ENCODE results near the gene PIK3C2B.

Gene PIK3C2B

DNA sequence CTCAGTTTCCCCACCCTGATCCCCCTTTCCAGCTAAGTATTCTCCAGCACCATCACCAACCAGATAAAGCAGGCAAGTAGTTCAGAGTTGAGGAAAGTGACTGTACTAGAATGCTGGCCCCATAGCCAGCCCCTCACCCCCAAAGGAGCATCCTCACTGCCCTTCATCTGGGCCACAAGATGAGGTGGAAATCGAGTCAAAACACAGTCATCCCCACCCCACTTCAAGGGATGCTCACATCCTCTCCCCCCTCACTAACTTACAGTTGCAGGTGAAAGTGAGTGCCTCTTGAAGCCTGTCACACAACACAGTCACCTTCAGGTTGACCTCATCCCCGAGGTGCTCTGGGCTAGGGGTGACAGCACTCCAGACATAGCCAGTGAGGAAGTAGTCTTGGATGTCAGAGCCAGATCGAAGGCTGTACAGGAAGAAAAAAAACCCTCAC is 30.4 kb downstream of the PIK3C2B start:
- peak; percentile 50 for ATAC-seq
- H3K9me3 Mint-ChIP-seq, result no peaks in the 10 kb centered on the region
- H3K27me3 Mint-ChIP-seq, result no peaks in the 10 kb centered on the region
- H3K4me3 Mint-ChIP-seq, result peak overlapping the region; percentile 6
- peak overlapping the region; percentile 79 for H3K27ac Mint-ChIP-seq
- peaks cover 21% of the 10 kb centered on the region for H3K36me3 Mint-ChIP-seq (ENCODE audit: low read depth)
- peaks cover 75% of the 10 kb centered on the region for H3K4me1 Mint-ChIP-seq
- DNase-seq, result no peak

GRCh38 chr1:204463125-204464060 is 31.2 kb downstream of the PIK3C2B start:
- H3K4me1 Mint-ChIP-seq, result peaks cover 75% of the 10 kb centered on the region
- no peak overlapping the region for H3K27ac Mint-ChIP-seq
- peaks cover 20% of the 10 kb centered on the region for H3K36me3 Mint-ChIP-seq (ENCODE audit: low read depth)
- no peaks in the 10 kb centered on the region for H3K27me3 Mint-ChIP-seq
- DNase-seq (no peak), ATAC-seq (no peak)
- H3K9me3 Mint-ChIP-seq, result no peaks in the 10 kb centered on the region
- H3K4me3 Mint-ChIP-seq, result peak overlapping the region; percentile 6

GRCh38 chr1:204462229-204462561 is 32.4 kb downstream of the PIK3C2B start:
- H3K36me3 Mint-ChIP-seq (ENCODE audit: low read depth), result peaks cover 20% of the 10 kb centered on the region
- peaks cover 72% of the 10 kb centered on the region for H3K4me1 Mint-ChIP-seq
- peak overlapping the region; percentile 6 for H3K4me3 Mint-ChIP-seq
- H3K27ac Mint-ChIP-seq, result no peak overlapping the region
- no peak for ATAC-seq
- DNase-seq, result no peak
- H3K27me3 Mint-ChIP-seq, result no peaks in the 10 kb centered on the region
- H3K9me3 Mint-ChIP-seq, result no peaks in the 10 kb centered on the region

- no peak for ATAC-seq
- peak overlapping the region; percentile 83 for H3K27ac Mint-ChIP-seq
- H3K4me3 Mint-ChIP-seq, result peak overlapping the region; percentile 6
- no peaks in the 10 kb centered on the region for H3K27me3 Mint-ChIP-seq
- peaks cover 68% of the 10 kb centered on the region for H3K4me1 Mint-ChIP-seq
- peaks cover 20% of the 10 kb centered on the region for H3K36me3 Mint-ChIP-seq (ENCODE audit: low read depth)
- H3K9me3 Mint-ChIP-seq, result no peaks in the 10 kb centered on the region
- DNase-seq, result no peak
These were observed 33.0 kb downstream of the PIK3C2B start for GRCh38 chr1:204461331-204462228.

GRCh38 chr1:204460346-204460745 is 34.3 kb downstream of the PIK3C2B start:
- Mint-ChIP-seq H3K4me3 (no peak overlapping the region), H3K9me3 (no peaks in the 10 kb centered on the region), H3K27me3 (no peaks in the 10 kb centered on the region), H3K36me3 (ENCODE audit: low read depth) (peaks cover 21% of the 10 kb centered on the region), H3K4me1 (peaks cover 56% of the 10 kb centered on the region), H3K27ac (no peak overlapping the region)
- ATAC-seq (no peak), DNase-seq (no peak)

DNA sequence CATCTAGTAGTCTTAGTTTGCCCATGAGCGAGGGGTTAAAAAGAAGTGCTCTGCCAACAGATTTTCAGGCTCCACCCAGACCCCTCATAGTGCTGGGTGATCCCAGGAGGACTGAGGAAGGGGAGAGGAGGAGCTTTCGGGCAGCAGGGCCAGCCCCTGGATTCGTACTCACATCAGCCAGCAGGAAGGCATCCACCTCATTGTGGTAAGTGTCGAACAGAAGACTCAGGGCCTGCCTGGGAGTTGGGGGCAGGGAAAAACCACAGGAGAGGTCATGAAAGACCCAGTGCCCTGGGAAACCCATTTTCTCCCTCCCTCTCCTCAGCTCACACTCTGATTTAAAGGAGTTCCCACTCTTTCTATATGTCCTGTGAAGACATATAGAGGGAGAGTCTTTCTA is 34.9 kb downstream of the PIK3C2B start:
- ATAC-seq (no peak), DNase-seq (no peak)
- H3K4me3 Mint-ChIP-seq, result no peak overlapping the region
- H3K9me3 Mint-ChIP-seq, result no peaks in the 10 kb centered on the region
- H3K36me3 Mint-ChIP-seq (ENCODE audit: low read depth), result peaks cover 21% of the 10 kb centered on the region
- H3K27ac Mint-ChIP-seq, result no peak overlapping the region
- no peaks in the 10 kb centered on the region for H3K27me3 Mint-ChIP-seq
- H3K4me1 Mint-ChIP-seq, result peaks cover 49% of the 10 kb centered on the region

GRCh38 chr1:204457666-204458065 is 36.9 kb downstream of the PIK3C2B start:
- H3K36me3 Mint-ChIP-seq (ENCODE audit: low read depth), result peaks cover 28% of the 10 kb centered on the region
- ATAC-seq, result no peak
- H3K4me1 Mint-ChIP-seq, result peaks cover 41% of the 10 kb centered on the region
- H3K27me3 Mint-ChIP-seq, result no peaks in the 10 kb centered on the region
- no peaks in the 10 kb centered on the region for H3K9me3 Mint-ChIP-seq
- no peak overlapping the region for H3K4me3 Mint-ChIP-seq
- H3K27ac Mint-ChIP-seq, result no peak overlapping the region
- DNase-seq, result no peak

DNA sequence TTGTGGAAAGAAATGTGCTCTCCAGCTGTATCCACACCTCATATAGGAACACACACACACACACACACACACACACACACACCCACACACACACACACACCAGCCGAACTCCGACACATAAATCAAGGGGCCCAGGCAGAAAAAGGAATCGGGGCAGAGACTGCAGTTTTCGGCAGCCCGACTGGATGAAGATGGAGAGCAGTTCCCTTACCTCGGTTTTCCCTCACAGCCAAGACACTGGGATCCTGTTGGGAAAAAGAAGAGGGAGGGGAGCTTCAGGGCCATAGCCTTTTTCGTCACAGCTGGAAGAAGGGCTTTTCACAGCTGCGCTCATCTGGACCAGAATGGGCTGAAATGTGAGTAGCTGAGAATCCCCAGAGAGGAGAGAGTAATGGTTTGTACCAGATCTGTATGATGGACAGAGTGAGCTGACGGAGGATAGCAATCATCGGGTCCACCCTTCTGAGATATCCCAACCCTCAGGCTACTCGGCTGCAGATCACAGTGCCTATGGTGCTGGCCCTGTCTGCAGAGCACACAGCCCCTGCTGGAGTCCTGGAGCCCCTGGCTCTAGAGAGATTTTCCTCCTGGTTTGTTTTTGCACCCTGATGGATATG is 37.7 kb downstream of the PIK3C2B start:
- Mint-ChIP-seq H3K36me3 (ENCODE audit: low read depth) (peaks cover 29% of the 10 kb centered on the region), H3K27ac (no peak overlapping the region), H3K4me1 (peaks cover 36% of the 10 kb centered on the region), H3K4me3 (no peak overlapping the region), H3K27me3 (no peaks in the 10 kb centered on the region), H3K9me3 (no peaks in the 10 kb centered on the region)
- DNase-seq (no peak), ATAC-seq (no peak)

- DNase-seq, result no peak
- no peak overlapping the region for H3K4me3 Mint-ChIP-seq
- H3K27ac Mint-ChIP-seq, result no peak overlapping the region
- H3K4me1 Mint-ChIP-seq, result peaks cover 32% of the 10 kb centered on the region
- no peak for ATAC-seq
- peaks cover 27% of the 10 kb centered on the region for H3K36me3 Mint-ChIP-seq (ENCODE audit: low read depth)
- no peaks in the 10 kb centered on the region for H3K9me3 Mint-ChIP-seq
- H3K27me3 Mint-ChIP-seq, result no peaks in the 10 kb centered on the region
These were observed 38.8 kb downstream of the PIK3C2B start for GRCh38 chr1:204455831-204456145.

DNA sequence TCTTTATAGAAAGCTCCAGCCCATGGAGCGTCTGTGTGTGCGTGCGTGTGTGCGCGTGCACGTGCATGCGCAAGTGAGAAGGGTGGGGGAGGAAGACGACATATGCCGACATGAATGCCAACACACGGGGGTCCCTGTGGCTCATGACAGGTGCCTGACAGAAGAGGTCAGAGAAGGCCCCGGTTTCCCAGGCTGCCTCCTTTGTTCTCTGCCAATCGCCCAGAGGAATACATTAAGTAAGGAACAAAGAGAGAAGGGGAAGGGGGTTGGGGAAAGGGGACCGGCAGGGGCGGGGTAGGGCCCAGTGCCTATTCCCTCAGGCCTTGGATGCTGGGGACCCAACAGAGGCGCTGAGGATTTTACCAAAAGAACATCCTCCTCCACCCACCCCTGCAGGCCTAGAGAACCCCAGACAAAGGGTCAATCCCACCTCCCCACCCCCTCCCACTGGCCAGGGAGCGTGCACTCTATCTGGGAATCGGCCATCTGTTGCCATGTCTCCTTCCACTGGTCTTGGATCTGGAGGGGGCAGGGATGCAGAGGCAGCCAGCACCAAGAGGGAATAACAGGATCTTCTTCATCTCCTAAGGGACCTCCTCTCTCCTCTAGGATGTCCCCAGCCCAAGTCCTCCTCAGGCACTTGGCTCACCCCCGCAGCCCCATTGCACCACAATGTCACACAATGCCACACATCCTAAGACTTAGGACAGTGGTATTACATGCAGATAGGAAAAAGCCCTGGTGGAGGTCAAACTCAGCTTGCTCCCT is 39.4 kb downstream of the PIK3C2B start:
- DNase-seq (no peak), ATAC-seq (no peak)
- Mint-ChIP-seq H3K27me3 (no peaks in the 10 kb centered on the region), H3K27ac (no peak overlapping the region), H3K4me1 (peaks cover 30% of the 10 kb centered on the region), H3K4me3 (no peak overlapping the region), H3K9me3 (no peaks in the 10 kb centered on the region), H3K36me3 (ENCODE audit: low read depth) (peaks cover 22% of the 10 kb centered on the region)

GRCh38 chr1:204454476-204454875 is 40.1 kb downstream of the PIK3C2B start:
- DNase-seq (no peak), ATAC-seq (no peak)
- Mint-ChIP-seq H3K27me3 (no peaks in the 10 kb centered on the region), H3K4me3 (no peak overlapping the region), H3K9me3 (no peaks in the 10 kb centered on the region), H3K4me1 (peaks cover 28% of the 10 kb centered on the region), H3K27ac (no peak overlapping the region), H3K36me3 (ENCODE audit: low read depth) (peaks cover 14% of the 10 kb centered on the region)

DNA sequence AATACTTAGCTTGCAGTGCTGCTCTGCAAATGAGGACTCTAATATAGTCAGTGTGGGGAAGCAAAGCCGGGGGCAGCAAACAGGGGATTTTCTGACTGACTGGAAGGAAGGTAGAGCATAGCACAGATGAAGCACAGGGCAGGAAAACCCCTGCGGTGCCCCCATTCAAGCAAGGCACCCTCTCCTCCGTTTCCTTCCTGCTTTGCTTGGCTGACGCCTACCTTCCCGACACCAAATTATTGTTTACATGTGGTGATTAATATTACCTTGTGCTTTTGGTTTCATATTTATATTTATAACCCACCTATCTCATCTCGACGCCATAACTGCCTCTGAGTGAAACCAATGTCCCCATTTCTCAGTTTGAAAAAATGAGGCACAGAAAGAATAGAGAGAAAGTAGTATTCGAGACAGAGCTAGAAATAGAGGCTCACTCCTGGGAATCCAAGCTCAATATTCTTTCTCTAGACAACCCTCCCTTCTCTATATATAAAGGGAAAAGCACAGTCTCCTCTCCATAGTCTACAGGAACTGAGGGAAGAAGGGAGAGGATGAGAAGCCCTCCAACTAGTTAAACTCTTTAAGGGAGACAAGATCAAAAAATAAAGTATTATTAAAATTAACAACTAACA is 41.3 kb downstream of the PIK3C2B start:
- Mint-ChIP-seq H3K4me1 (peaks cover 40% of the 10 kb centered on the region), H3K36me3 (ENCODE audit: low read depth) (peaks cover 17% of the 10 kb centered on the region), H3K27ac (peak overlapping the region; percentile 79), H3K4me3 (peak overlapping the region; percentile 41), H3K9me3 (no peaks in the 10 kb centered on the region), H3K27me3 (no peaks in the 10 kb centered on the region)
- ATAC-seq, result peak; percentile 92
- DNase-seq, result peak; percentile 68

GRCh38 chr1:204451352-204452124 is 43.1 kb downstream of the PIK3C2B start:
- Mint-ChIP-seq H3K27ac (peak overlapping the region; percentile 35), H3K4me1 (peaks cover 48% of the 10 kb centered on the region), H3K9me3 (no peaks in the 10 kb centered on the region), H3K36me3 (ENCODE audit: low read depth) (peaks cover 20% of the 10 kb centered on the region), H3K27me3 (no peaks in the 10 kb centered on the region), H3K4me3 (no peak overlapping the region)
- DNase-seq (no peak), ATAC-seq (no peak)
